22Rv1 (cell line): ENCODE data around the gene NPR3.

Experiments
- H3K27ac ChIP-seq: fragments of 450-650 bp; 2 replicates; pipeline ENCODE4 v1.5.1; 2017
- CTCF ChIP-seq: fragments of 450-650 bp; IDR thresholded peaks from 2 replicates; pipeline ENCODE4 v1.5.1; 2017; ENCODE audit warnings: mild to moderate bottlenecking
- ZFX ChIP-seq: fragments of 450-650 bp; IDR thresholded peaks from 2 replicates; pipeline ENCODE4 v1.6.1; 2017; ENCODE audit warnings: antibody characterized with exemption, borderline replicate concordance

Gene NPR3

GRCh38 chr5:32777733-32778132 lies 66.6 kb downstream of the NPR3 start:
- H3K27ac ChIP-seq, result no peak overlapping the region
- TF ChIP-seq ZFX (no peak), CTCF (no peak)

GRCh38 chr5:32778403-32778802 lies 67.3 kb downstream of the NPR3 start:
- H3K27ac ChIP-seq, result no peak overlapping the region
- no peak for TF ChIP-seq CTCF
- TF ChIP-seq ZFX, result no peak

- H3K27ac ChIP-seq, result no peak overlapping the region
Measured at GRCh38 chr5:32779754-32780415, 68.8 kb downstream of the NPR3 start.

GRCh38 chr5:32780508-32780919 lies 69.4 kb downstream of the NPR3 start:
- H3K27ac ChIP-seq, result no peak overlapping the region
- TF ChIP-seq ZFX, result no peak
- TF ChIP-seq CTCF, result no peak

More at GRCh38 chr5:32779754-32780415, 68.8 kb downstream of the NPR3 start:
- TF ChIP-seq CTCF (no peak), ZFX (no peak)

- H3K27ac ChIP-seq, result no peak overlapping the region
- TF ChIP-seq ZFX, result no peak
- no peak for TF ChIP-seq CTCF
Measured at GRCh38 chr5:32783661-32784060, 72.5 kb downstream of the NPR3 start.

GRCh38 chr5:32785611-32786254 lies 74.6 kb downstream of the NPR3 start:
- TF ChIP-seq CTCF (no peak), ZFX (no peak)
- no peak overlapping the region for H3K27ac ChIP-seq

GRCh38 chr5:32786311-32786710 lies 75.2 kb downstream of the NPR3 start:
- no peak overlapping the region for H3K27ac ChIP-seq
- TF ChIP-seq ZFX (no peak), CTCF (no peak)
